Stimulated activated CD8-positive, alpha-beta memory T cell treated with anti-CD3 and anti-CD28 coated beads, Interleukin-2, amount 100 ng/mL, for 1 hour (primary cell): ENCODE results near the gene AGPAT2.

Experiments used
- DNase-seq, 2 donors: peaks; one replicate each; pipeline ENCODE4 v3.0.0-alpha.2; 2020; ENCODE audit warnings: low read depth in 2 of 2

Gene AGPAT2

GRCh38 chr9:136686794-136687711, at the start of gene AGPAT2:
AGPAT2 (minus strand) TSS chr9:136687457; CDS start chr9:136687357, 100 bp downstream.
- DNase-seq, result peak; percentile 41 to 53

- DNase-seq, result no peak
Measured at GRCh38 chr9:136735812-136736480, 48.7 kb upstream of the AGPAT2 start.

GRCh38 chr9:136734837-136735496, 47.7 kb upstream of the AGPAT2 start:
- no peak for DNase-seq

GRCh38 chr9:136733611-136734010, 46.4 kb upstream of the AGPAT2 start:
- DNase-seq, result no peak

- no peak for DNase-seq
Measured at GRCh38 chr9:136732444-136733178, 45.4 kb upstream of the AGPAT2 start.

GRCh38 chr9:136729926-136730325, 42.7 kb upstream of the AGPAT2 start:
- DNase-seq, result no peak

- DNase-seq, result no peak
Measured at GRCh38 chr9:136729144-136729543, 41.9 kb upstream of the AGPAT2 start.

- no peak for DNase-seq
Measured at GRCh38 chr9:136728548-136729123, 41.4 kb upstream of the AGPAT2 start.

- DNase-seq, result peak; percentile 90
Measured at GRCh38 chr9:136728080-136728547, 40.9 kb upstream of the AGPAT2 start.

- DNase-seq, result no peak
Measured at GRCh38 chr9:136726631-136727191, 39.5 kb upstream of the AGPAT2 start.

- DNase-seq, result no peak
Measured at GRCh38 chr9:136726118-136726517, 38.9 kb upstream of the AGPAT2 start.

- no peak for DNase-seq
Measured at GRCh38 chr9:136725612-136726011, 38.4 kb upstream of the AGPAT2 start.

GRCh38 chr9:136724772-136725171, 37.5 kb upstream of the AGPAT2 start:
- no peak for DNase-seq

- DNase-seq, result no peak
Measured at GRCh38 chr9:136723989-136724388, 36.7 kb upstream of the AGPAT2 start.

GRCh38 chr9:136723362-136723976, 36.2 kb upstream of the AGPAT2 start:
- no peak for DNase-seq

- no peak for DNase-seq
Measured at GRCh38 chr9:136722969-136723356, 35.7 kb upstream of the AGPAT2 start.

GRCh38 chr9:136722093-136722968, 35.1 kb upstream of the AGPAT2 start:
- DNase-seq, result no peak

GRCh38 chr9:136721339-136722092, 34.3 kb upstream of the AGPAT2 start:
- DNase-seq, result no peak

- DNase-seq, result no peak
Measured at GRCh38 chr9:136720898-136721338, 33.7 kb upstream of the AGPAT2 start.
